ENCODE results near the gene SKIDA1.

- TF ChIP-seq POLR2A (IDR thresholded peaks at IDR 0.05; ENCODE audit: extremely low read depth, insufficient read length) (no peak), CTCF (IDR thresholded peaks at IDR 0.05; ENCODE audit: low read depth, low read length) (no peak), MYC (IDR thresholded peaks at IDR 0.05; ENCODE audit: low read depth, low read length) (no peak)
- TF ChIP-seq, protein P1, sequence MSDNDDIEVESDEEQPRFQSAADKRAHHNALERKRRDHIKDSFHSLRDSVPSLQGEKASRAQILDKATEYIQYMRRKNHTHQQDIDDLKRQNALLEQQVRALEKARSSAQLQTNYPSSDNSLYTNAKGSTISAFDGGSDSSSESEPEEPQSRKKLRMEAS (IDR thresholded peaks at IDR 0.05; ENCODE audit: low read depth, low read length): no peak
These were observed 21.9 kb downstream of the SKIDA1 start for GRCh38 chr10:21503542-21503941.
